ENCODE data around the gene ITPR3.

The ITPR3 gene

GRCh38 chr6:33705955-33706725 is 85.0 kb downstream of the ITPR3 start:
- no peak for DNase-seq

GRCh38 chr6:33707771-33708170 is 86.6 kb downstream of the ITPR3 start:
- DNase-seq = no peak

- no peak for DNase-seq
Measured at GRCh38 chr6:33708516-33709204, 87.5 kb downstream of the ITPR3 start.

- DNase-seq = no peak
Measured at GRCh38 chr6:33709605-33710295, 88.6 kb downstream of the ITPR3 start.

- DNase-seq = no peak
Measured at GRCh38 chr6:33710296-33711121, 89.4 kb downstream of the ITPR3 start.

GRCh38 chr6:33711140-33712129 is 90.3 kb downstream of the ITPR3 start, which contains the start of gene UQCC2:
Gene UQCC2, minus strand, starts transcription at chr6:33711700. Its CDS starts 14 bp downstream, at chr6:33711686.
- DNase-seq = peak; percentile 98

- DNase-seq = no peak
Measured at GRCh38 chr6:33712914-33713313, 91.8 kb downstream of the ITPR3 start.

- no peak for DNase-seq
Measured at GRCh38 chr6:33713786-33714185, 92.7 kb downstream of the ITPR3 start.

GRCh38 chr6:33714385-33715040 is 93.4 kb downstream of the ITPR3 start:
- DNase-seq = no peak

- no peak for DNase-seq
Measured at GRCh38 chr6:33716379-33716778, 95.3 kb downstream of the ITPR3 start.

- no peak for DNase-seq
Measured at GRCh38 chr6:33716890-33717632, 95.9 kb downstream of the ITPR3 start.

GRCh38 chr6:33717934-33718455 is 96.9 kb downstream of the ITPR3 start:
- DNase-seq = no peak

- DNase-seq = no peak
Measured at GRCh38 chr6:33718713-33719112, 97.6 kb downstream of the ITPR3 start.

- DNase-seq = no peak
Measured at GRCh38 chr6:33719326-33719987, 98.3 kb downstream of the ITPR3 start.

GRCh38 chr6:33720998-33721397 is 99.9 kb downstream of the ITPR3 start:
- no peak for DNase-seq

GRCh38 chr6:33721508-33721907 is 100.4 kb downstream of the ITPR3 start:
- DNase-seq = no peak

- no peak for DNase-seq
Measured at GRCh38 chr6:33722103-33722623, 101.0 kb downstream of the ITPR3 start.

- DNase-seq = no peak
Measured at GRCh38 chr6:33723371-33724085, 102.4 kb downstream of the ITPR3 start.
